OCI-LY3 (cell line): ENCODE data around the gene RNF145.

Experiments used
- H2AFZ ChIP-seq: fragments of 200-600, 300-600 bp; shearing (Covaris generic); 2 replicates; pipeline ENCODE4 v1.6.0; 2014; ENCODE audit warnings: antibody characterized with exemption, low read depth, low read length
- H3K27ac ChIP-seq: fragments of 200-600, 300-600 bp; sonication (generic); 2 replicates; pipeline ENCODE4 v1.5.1; 2014; ENCODE audit warnings: mild to moderate bottlenecking, low read length, moderate library complexity, mixed read lengths
- H3K27me3 ChIP-seq: fragments of 200-600, 300-600 bp; sonication (generic); 2 replicates; pipeline ENCODE4 v1.6.1; 2014; ENCODE audit warnings: low read depth, low read length, mixed read lengths
- H3K36me3 ChIP-seq: fragments of 200-600, 300-600 bp; sonication (generic); replicated peaks from 2 replicates; pipeline ENCODE3; 2014; ENCODE audit warnings: low read depth, low read length, mixed read lengths
- H3K4me1 ChIP-seq: fragments of 300-600, 200-600 bp; sonication (generic); 2 replicates; pipeline ENCODE4 v1.6.1; 2014; ENCODE audit warnings: low read length, mixed read lengths
- H3K4me2 ChIP-seq: fragments of 200-600, 300-600 bp; sonication (generic); 2 replicates; pipeline ENCODE4 v1.6.1; 2014; ENCODE audit warnings: low read length, mixed read lengths
- H3K4me3 ChIP-seq: fragments of 300-600, 200-600 bp; sonication (generic); 2 replicates; pipeline ENCODE4 v1.5.1; 2014; ENCODE audit warnings: antibody characterized with exemption, mild to moderate bottlenecking, low read length, moderate library complexity
- H3K79me2 ChIP-seq: fragments of 300-600, 200-600 bp; shearing (Covaris generic); 2 replicates; pipeline ENCODE4 v1.6.1; 2014; ENCODE audit warnings: mild to moderate bottlenecking, low read length, mixed read lengths
- H3K9ac ChIP-seq: fragments of 300-600, 200-600 bp; shearing (Covaris generic); 2 replicates; pipeline ENCODE4 v1.6.0; 2014; ENCODE audit warnings: mild to moderate bottlenecking, low read length, moderate library complexity
- H3K9me3 ChIP-seq: fragments of 200-600, 300-600 bp; shearing (Covaris generic); 2 replicates; pipeline ENCODE4 v1.6.1; 2014; ENCODE audit warnings: low read length, mixed read lengths; ENCODE audit not compliant: insufficient read depth
- H4K20me1 ChIP-seq: fragments of 200-600, 300-600 bp; sonication (generic); 2 replicates; pipeline ENCODE4 v1.6.1; 2016; ENCODE audit warnings: low read length, mixed read lengths; ENCODE audit not compliant: insufficient read depth
- EZH2phosphoT487 ChIP-seq: fragments of 200-600 bp; shearing (Covaris generic); IDR thresholded peaks from 2 replicates; pipeline ENCODE4 v1.6.1; 2018; ENCODE audit warnings: antibody characterized with exemption, mixed run types, low read depth
- TF ChIP-seq, protein P1 (sequence below): fragments of 200-600, 300-600 bp; sonication (generic); IDR thresholded peaks from 2 replicates; pipeline ENCODE4 v1.5.1; 2014; ENCODE audit warnings: antibody characterized with exemption, low read length, low read depth

Gene RNF145

GRCh38 chr5:159184858-159185381, 24.4 kb downstream of the RNF145 start:
- Histone ChIP-seq H3K4me2 (peak overlapping the region; percentile 20; the same call in 1 of the 2 replicates), H3K27ac (peak overlapping the region; percentile 19; the same call in 1 of the 2 replicates), H3K27me3 (no peaks in the 10 kb centered on the region), H3K9ac (no peak overlapping the region), H3K4me3 (no peak overlapping the region), H3K36me3 (peaks cover 22% of the 10 kb centered on the region), H2AFZ (no peak overlapping the region), H3K9me3 (no peaks in the 10 kb centered on the region), H3K4me1 (peaks cover 81% of the 10 kb centered on the region), H4K20me1 (peaks cover 19% of the 10 kb centered on the region), H3K79me2 (peaks cover 93% of the 10 kb centered on the region)
- TF ChIP-seq EZH2phosphoT487 = no peak
- TF ChIP-seq, protein P1, sequence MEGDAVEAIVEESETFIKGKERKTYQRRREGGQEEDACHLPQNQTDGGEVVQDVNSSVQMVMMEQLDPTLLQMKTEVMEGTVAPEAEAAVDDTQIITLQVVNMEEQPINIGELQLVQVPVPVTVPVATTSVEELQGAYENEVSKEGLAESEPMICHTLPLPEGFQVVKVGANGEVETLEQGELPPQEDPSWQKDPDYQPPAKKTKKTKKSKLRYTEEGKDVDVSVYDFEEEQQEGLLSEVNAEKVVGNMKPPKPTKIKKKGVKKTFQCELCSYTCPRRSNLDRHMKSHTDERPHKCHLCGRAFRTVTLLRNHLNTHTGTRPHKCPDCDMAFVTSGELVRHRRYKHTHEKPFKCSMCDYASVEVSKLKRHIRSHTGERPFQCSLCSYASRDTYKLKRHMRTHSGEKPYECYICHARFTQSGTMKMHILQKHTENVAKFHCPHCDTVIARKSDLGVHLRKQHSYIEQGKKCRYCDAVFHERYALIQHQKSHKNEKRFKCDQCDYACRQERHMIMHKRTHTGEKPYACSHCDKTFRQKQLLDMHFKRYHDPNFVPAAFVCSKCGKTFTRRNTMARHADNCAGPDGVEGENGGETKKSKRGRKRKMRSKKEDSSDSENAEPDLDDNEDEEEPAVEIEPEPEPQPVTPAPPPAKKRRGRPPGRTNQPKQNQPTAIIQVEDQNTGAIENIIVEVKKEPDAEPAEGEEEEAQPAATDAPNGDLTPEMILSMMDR = no peak

DNA sequence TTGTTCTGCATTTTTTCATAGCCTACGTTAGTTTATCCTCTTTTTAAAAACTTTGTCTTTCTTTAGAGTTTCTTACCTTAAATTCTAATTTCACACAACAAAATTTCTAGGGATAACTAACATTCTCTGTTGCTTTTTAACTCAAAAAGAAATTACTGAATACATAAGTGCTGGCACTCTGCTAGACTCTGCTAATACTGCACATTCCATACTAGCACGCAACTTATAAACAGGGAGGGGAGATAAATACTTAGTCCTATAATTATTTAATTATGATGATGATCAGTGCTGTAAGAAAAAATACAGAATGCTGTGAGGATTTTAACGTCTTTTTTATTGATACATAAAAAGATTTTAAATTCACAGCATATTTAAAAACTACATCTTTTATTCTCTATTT, 25.1 kb downstream of the RNF145 start:
- Histone ChIP-seq H3K27ac (no peak overlapping the region), H3K79me2 (peaks cover 93% of the 10 kb centered on the region), H2AFZ (no peak overlapping the region), H3K4me3 (no peak overlapping the region), H3K9me3 (no peaks in the 10 kb centered on the region), H3K4me2 (no peak overlapping the region), H3K27me3 (no peaks in the 10 kb centered on the region), H3K9ac (no peak overlapping the region), H3K4me1 (peaks cover 83% of the 10 kb centered on the region), H3K36me3 (peaks cover 19% of the 10 kb centered on the region), H4K20me1 (peaks cover 22% of the 10 kb centered on the region)
- TF ChIP-seq EZH2phosphoT487 = no peak
- TF ChIP-seq, protein P1 = no peak

GRCh38 chr5:159183247-159183646, 26.1 kb downstream of the RNF145 start:
- Histone ChIP-seq H2AFZ (no peak overlapping the region), H3K4me1 (peaks cover 82% of the 10 kb centered on the region), H3K27me3 (no peaks in the 10 kb centered on the region), H3K27ac (no peak overlapping the region), H3K4me2 (no peak overlapping the region), H4K20me1 (peaks cover 22% of the 10 kb centered on the region), H3K9me3 (no peaks in the 10 kb centered on the region), H3K4me3 (no peak overlapping the region), H3K79me2 (peaks cover 94% of the 10 kb centered on the region), H3K9ac (no peak overlapping the region), H3K36me3 (peaks cover 20% of the 10 kb centered on the region)
- TF ChIP-seq, protein P1 = no peak
- TF ChIP-seq EZH2phosphoT487 = no peak

DNA sequence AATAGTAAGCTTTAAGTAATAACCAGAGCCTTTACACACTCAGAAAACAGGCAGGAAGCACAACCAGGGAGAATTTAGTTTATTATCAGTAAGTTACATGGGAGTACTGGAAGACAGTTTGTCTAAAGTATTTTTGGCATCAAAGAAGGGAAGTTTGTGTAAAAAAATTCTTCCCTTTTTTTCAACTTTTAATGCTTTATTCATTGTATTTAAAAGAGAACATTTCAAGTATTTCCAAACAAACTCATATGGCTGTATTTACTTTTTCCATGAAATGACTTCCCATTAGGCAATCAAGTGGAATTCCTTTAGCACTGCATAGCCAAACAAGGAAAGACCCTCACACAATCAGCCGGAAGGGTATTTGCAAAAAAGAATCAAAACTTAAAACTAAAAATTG, 26.7 kb downstream of the RNF145 start:
- peaks cover 92% of the 10 kb centered on the region for H3K79me2 ChIP-seq
- H3K9me3 ChIP-seq = no peaks in the 10 kb centered on the region
- H3K9ac ChIP-seq = no peak overlapping the region
- TF ChIP-seq, protein P1 = no peak
- TF ChIP-seq EZH2phosphoT487 = no peak
- peaks cover 76% of the 10 kb centered on the region for H3K4me1 ChIP-seq
- H3K4me3 ChIP-seq = no peak overlapping the region
- peaks cover 20% of the 10 kb centered on the region for H3K36me3 ChIP-seq
- no peak overlapping the region for H2AFZ ChIP-seq
- no peak overlapping the region for H3K27ac ChIP-seq
- no peak overlapping the region for H3K4me2 ChIP-seq
- H4K20me1 ChIP-seq = peaks cover 22% of the 10 kb centered on the region
- no peaks in the 10 kb centered on the region for H3K27me3 ChIP-seq
